WTC11 (cell line): ENCODE data around the gene ZNF628.

Source experiments
- EMX1 ChIP-seq: fragments of 250-450 bp; sonication (Bioruptor Pico); IDR thresholded peaks from 2 replicates; pipeline ENCODE4 v1.8.0; 2021; ENCODE audit warnings: mild to moderate bottlenecking
- GTF2I ChIP-seq: fragments of 250-450 bp; sonication (Bioruptor Pico); conservative IDR thresholded peaks from 2 replicates; pipeline ENCODE4 v1.4.0; 2021; ENCODE audit warnings: mild to moderate bottlenecking
- IRF2 ChIP-seq: sonication (generic); formaldehyde crosslinking; IDR thresholded peaks from 2 replicates; pipeline ENCODE4 v1.8.0; 2022; ENCODE audit warnings: low read depth, missing genetic modification reagents, borderline replicate concordance
- MYBL2 ChIP-seq: sonication (generic); formaldehyde crosslinking; IDR thresholded peaks from 2 replicates; pipeline ENCODE4 v1.8.1; 2023; ENCODE audit warnings: mild to moderate bottlenecking, moderate library complexity, missing genetic modification reagents
- SMAD3 ChIP-seq: sonication (generic); formaldehyde crosslinking; IDR thresholded peaks from 2 replicates; pipeline ENCODE4 v1.8.0; 2022; ENCODE audit warnings: missing genetic modification reagents, mild to moderate bottlenecking, borderline replicate concordance
- SMAD4 ChIP-seq: sonication (generic); formaldehyde crosslinking; IDR thresholded peaks from 2 replicates; pipeline ENCODE4 v1.8.0; 2022; ENCODE audit warnings: mild to moderate bottlenecking, missing genetic modification reagents
- SOX15 ChIP-seq: fragments of 250-450 bp; sonication (Bioruptor Pico); IDR thresholded peaks from 2 replicates; pipeline ENCODE4 v1.9.0; 2021; ENCODE audit warnings: mild to moderate bottlenecking
- SP1 ChIP-seq: sonication (generic); formaldehyde crosslinking; conservative IDR thresholded peaks from 2 replicates; pipeline ENCODE4 v1.8.1; 2022; ENCODE audit warnings: missing genetic modification reagents
- TF ChIP-seq, protein P1 (sequence below): fragments of 200-600 bp; IDR thresholded peaks from 2 replicates; pipeline ENCODE4 v1.8.0; 2022; ENCODE audit warnings: antibody characterized with exemption
- TF ChIP-seq, protein P2 (sequence below): fragments of 250-450 bp; sonication (Bioruptor Pico); IDR thresholded peaks from 2 replicates; pipeline ENCODE4 v2.1.2; 2022; ENCODE audit warnings: mild to moderate bottlenecking, moderate library complexity

DNA sequence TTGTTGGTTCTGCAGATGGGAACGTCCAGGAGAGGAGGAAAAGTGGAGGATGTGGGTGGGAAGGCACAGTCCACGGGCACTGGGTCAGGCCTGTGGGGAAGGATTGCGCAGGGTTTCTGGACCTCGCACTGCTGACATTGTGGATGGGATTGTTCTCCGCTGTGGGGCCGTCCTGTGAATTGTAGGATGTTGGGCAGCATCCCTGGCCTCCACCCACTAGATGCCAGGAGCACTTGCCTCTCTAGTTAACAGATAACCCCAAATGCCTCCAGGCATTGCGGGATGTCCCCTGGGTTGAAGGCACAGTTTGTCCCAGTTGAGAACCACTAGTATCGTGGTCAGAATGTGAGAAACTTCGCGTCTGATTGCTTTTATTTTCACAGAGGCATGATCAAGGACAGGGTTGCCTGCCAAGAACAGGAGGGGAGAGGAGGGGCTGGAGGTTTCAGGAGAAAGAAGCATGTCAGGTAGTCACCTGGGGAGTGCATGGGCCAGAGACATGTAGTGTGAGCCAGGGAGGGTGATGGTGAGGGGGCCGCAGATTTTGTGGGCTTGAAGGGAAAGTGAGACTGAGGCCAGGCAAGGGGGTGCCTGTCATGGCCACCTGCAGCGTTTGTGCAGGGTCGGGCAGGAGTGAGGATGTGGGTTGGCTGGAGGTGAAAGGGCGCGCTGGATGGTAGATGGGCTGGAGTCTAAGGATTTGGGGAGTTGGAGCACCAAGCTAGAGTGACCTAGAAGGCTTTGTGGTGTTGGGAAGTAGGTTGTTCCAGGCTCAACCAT, 3.2 kb downstream of the ZNF628 start:
- TF ChIP-seq IRF2 (CRISPR knock-in tag) (no peak), MYBL2 (CRISPR knock-in tag) (no peak), GTF2I (CRISPR knock-in tag) (no peak), SOX15 (no peak), SMAD4 (CRISPR knock-in tag) (no peak), SMAD3 (no peak), SP1 (CRISPR knock-in tag) (no peak), EMX1 (no peak)
- TF ChIP-seq, protein P1, sequence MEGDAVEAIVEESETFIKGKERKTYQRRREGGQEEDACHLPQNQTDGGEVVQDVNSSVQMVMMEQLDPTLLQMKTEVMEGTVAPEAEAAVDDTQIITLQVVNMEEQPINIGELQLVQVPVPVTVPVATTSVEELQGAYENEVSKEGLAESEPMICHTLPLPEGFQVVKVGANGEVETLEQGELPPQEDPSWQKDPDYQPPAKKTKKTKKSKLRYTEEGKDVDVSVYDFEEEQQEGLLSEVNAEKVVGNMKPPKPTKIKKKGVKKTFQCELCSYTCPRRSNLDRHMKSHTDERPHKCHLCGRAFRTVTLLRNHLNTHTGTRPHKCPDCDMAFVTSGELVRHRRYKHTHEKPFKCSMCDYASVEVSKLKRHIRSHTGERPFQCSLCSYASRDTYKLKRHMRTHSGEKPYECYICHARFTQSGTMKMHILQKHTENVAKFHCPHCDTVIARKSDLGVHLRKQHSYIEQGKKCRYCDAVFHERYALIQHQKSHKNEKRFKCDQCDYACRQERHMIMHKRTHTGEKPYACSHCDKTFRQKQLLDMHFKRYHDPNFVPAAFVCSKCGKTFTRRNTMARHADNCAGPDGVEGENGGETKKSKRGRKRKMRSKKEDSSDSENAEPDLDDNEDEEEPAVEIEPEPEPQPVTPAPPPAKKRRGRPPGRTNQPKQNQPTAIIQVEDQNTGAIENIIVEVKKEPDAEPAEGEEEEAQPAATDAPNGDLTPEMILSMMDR, result no peak
- TF ChIP-seq, protein P2, sequence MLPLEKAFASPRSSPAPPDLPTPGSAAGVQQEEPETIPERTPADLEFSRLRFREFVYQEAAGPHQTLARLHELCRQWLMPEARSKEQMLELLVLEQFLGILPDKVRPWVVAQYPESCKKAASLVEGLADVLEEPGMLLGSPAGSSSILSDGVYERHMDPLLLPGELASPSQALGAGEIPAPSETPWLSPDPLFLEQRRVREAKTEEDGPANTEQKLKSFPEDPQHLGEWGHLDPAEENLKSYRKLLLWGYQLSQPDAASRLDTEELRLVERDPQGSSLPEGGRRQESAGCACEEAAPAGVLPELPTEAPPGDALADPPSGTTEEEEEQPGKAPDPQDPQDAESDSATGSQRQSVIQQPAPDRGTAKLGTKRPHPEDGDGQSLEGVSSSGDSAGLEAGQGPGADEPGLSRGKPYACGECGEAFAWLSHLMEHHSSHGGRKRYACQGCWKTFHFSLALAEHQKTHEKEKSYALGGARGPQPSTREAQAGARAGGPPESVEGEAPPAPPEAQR (CRISPR knock-in tag), result no peak
